NCI-H1694 treated with DMSO at 0.1 percent for 48 hours (cell line): ENCODE measurements around the gene BEGAIN.

ENCODE experiments used
- DNase-seq: peaks from one replicate; lab custom pipeline; 2025; lab: John Stamatoyannopoulos, UW

The BEGAIN gene

GRCh38 chr14:100587086-100587762 is at the start of gene BEGAIN:
Gene BEGAIN, minus strand, starts transcription at chr14:100587417. Its CDS starts 127 bp downstream, at chr14:100587290.
- no peak for DNase-seq

- no peak for DNase-seq
These were observed 49.3 kb upstream of the BEGAIN start for GRCh38 chr14:100636559-100636958.

- DNase-seq, result no peak
These were observed 46.8 kb upstream of the BEGAIN start for GRCh38 chr14:100634026-100634425.

GRCh38 chr14:100633406-100633805 is 46.2 kb upstream of the BEGAIN start:
- no peak for DNase-seq

GRCh38 chr14:100629696-100630095 is 42.5 kb upstream of the BEGAIN start:
- DNase-seq, result no peak

- no peak for DNase-seq
These were observed 41.9 kb upstream of the BEGAIN start for GRCh38 chr14:100629098-100629497.

- no peak for DNase-seq
These were observed 41.0 kb upstream of the BEGAIN start for GRCh38 chr14:100628225-100628624.

- DNase-seq, result no peak
These were observed 39.4 kb upstream of the BEGAIN start for GRCh38 chr14:100626614-100627013.

GRCh38 chr14:100623961-100624360 is 36.7 kb upstream of the BEGAIN start:
- no peak for DNase-seq

GRCh38 chr14:100623557-100623956 is 36.3 kb upstream of the BEGAIN start:
- DNase-seq, result no peak

GRCh38 chr14:100622708-100623485 is 35.7 kb upstream of the BEGAIN start:
- DNase-seq, result no peak

- no peak for DNase-seq
These were observed 35.0 kb upstream of the BEGAIN start for GRCh38 chr14:100622224-100622623.

GRCh38 chr14:100621806-100622205 is 34.6 kb upstream of the BEGAIN start:
- no peak for DNase-seq

GRCh38 chr14:100620255-100621100 is 33.3 kb upstream of the BEGAIN start:
- DNase-seq, result peak; percentile 66

GRCh38 chr14:100619396-100620254 is 32.4 kb upstream of the BEGAIN start:
- DNase-seq, result peak; percentile 69

GRCh38 chr14:100618763-100619320 is 31.6 kb upstream of the BEGAIN start:
- DNase-seq, result no peak

- no peak for DNase-seq
These were observed 31.1 kb upstream of the BEGAIN start for GRCh38 chr14:100618318-100618693.

- DNase-seq, result peak; percentile 31
These were observed 30.4 kb upstream of the BEGAIN start for GRCh38 chr14:100617410-100618317.

GRCh38 chr14:100616854-100617409 is 29.7 kb upstream of the BEGAIN start:
- no peak for DNase-seq
